ENCODE measurements around the gene NACAD.

NACAD gene

GRCh38 chr7:45130910-45131309, 42.1 kb upstream of the NACAD start:
- no peak for TF ChIP-seq CTCF (conservative IDR thresholded peaks at IDR 0.05)
- no peak overlapping the region for H3K27ac ChIP-seq

- no peak for TF ChIP-seq CTCF (conservative IDR thresholded peaks at IDR 0.05)
- no peak overlapping the region for H3K27ac ChIP-seq
Observed at GRCh38 chr7:45129906-45130305, 41.1 kb upstream of the NACAD start.

GRCh38 chr7:45129181-45129800, 40.5 kb upstream of the NACAD start:
- TF ChIP-seq CTCF (conservative IDR thresholded peaks at IDR 0.05) = no peak
- no peak overlapping the region for H3K27ac ChIP-seq

- H3K27ac ChIP-seq = no peak overlapping the region
- no peak for TF ChIP-seq CTCF (conservative IDR thresholded peaks at IDR 0.05)
Observed at GRCh38 chr7:45126920-45127319, 38.2 kb upstream of the NACAD start.

GRCh38 chr7:45126201-45126600, 37.4 kb upstream of the NACAD start:
- H3K27ac ChIP-seq = no peak overlapping the region
- no peak for TF ChIP-seq CTCF (conservative IDR thresholded peaks at IDR 0.05)

GRCh38 chr7:45125193-45125904, 36.6 kb upstream of the NACAD start:
- no peak overlapping the region for H3K27ac ChIP-seq
- TF ChIP-seq CTCF (conservative IDR thresholded peaks at IDR 0.05) = no peak

- no peak for TF ChIP-seq CTCF (conservative IDR thresholded peaks at IDR 0.05)
- H3K27ac ChIP-seq = no peak overlapping the region
Observed at GRCh38 chr7:45123913-45124710, 35.3 kb upstream of the NACAD start.

All from VCaP (cell line).